Vagina (tissue), 2 donors: ENCODE results near the gene GCSAM. TPM values are rescaled to one million over a fixed set of nuclear protein-coding genes. Genes with fewer than 3 reads are reported as not detected.

Source experiments
- DNase-seq, 2 donors: peaks; one replicate each; pipeline ENCODE4 v3.0.0-alpha.2; 2017; ENCODE audit errors: extremely low spot score in 2 of 2
- H3K27ac ChIP-seq: fragments of 200-600 bp; sonication (generic); one replicate; pipeline ENCODE4 v1.5.1; 2019
- H3K27me3 ChIP-seq: fragments of 200-600 bp; sonication (generic); one replicate; pipeline ENCODE4 v1.5.1; 2019
- H3K36me3 ChIP-seq, 2 donors: fragments of 200-600 bp; sonication (generic); one replicate each; pipeline ENCODE4 v1.5.1; 2017 to 2019
- H3K4me1 ChIP-seq: fragments of 200-600 bp; sonication (generic); one replicate; pipeline ENCODE4 v1.5.1; 2019
- H3K4me3 ChIP-seq, 2 donors: fragments of 200-600 bp; sonication (generic); 1 replicate in 1 of 2; 2 replicates in 1 of 2; pipeline ENCODE4 v1.5.1; 2016 to 2019
- H3K9me3 ChIP-seq: fragments of 200-600 bp; sonication (generic); one replicate; pipeline ENCODE4 v1.5.1; 2019
- POLR2A ChIP-seq, 2 donors: fragments of 450-650 bp; IDR thresholded peaks; one replicate each; pipeline ENCODE4 v1.6.1; 2017; ENCODE audit warnings: antibody characterized with exemption in 2 of 2, mild to moderate bottlenecking in 2 of 2, moderate library complexity in 2 of 2
- POLR2AphosphoS5 ChIP-seq, 2 donors: sonication (generic); formaldehyde crosslinking; IDR thresholded peaks; one replicate each; pipeline ENCODE4 v1.9.0; 2017; ENCODE audit warnings: antibody characterized with exemption in 2 of 2, mild to moderate bottlenecking in 2 of 2, low read depth in 1 of 2; ENCODE audit not compliant: insufficient read depth in 1 of 2
- intact Hi-C: fragments of 100-400 bp; cut with DNase I; formaldehyde crosslinking; loops from one replicate; pipeline ENCODE4 v1.15.1; 2023
- total RNA-seq: library from RNA; depleted of rRNA; stranded (reverse); fragments of >200 nt; gene quantifications from one replicate; pipeline ENCODE4 v1.2.3, GENCODE V29; 2016
- TF ChIP-seq, protein P1 (sequence below), 3 experiments: fragments of 450-650 bp in 2 of 3; fragments of 200-600 bp in 1 of 3; sonication (generic) in 1 of 3; IDR thresholded peaks; one replicate each; pipeline ENCODE4 v1.5.1; 2017 to 2019; ENCODE audit warnings: antibody characterized with exemption in 3 of 3, mild to moderate bottlenecking in 2 of 3, moderate library complexity in 2 of 3

GCSAM gene, protein sequence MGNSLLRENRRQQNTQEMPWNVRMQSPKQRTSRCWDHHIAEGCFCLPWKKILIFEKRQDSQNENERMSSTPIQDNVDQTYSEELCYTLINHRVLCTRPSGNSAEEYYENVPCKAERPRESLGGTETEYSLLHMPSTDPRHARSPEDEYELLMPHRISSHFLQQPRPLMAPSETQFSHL
- 1.5 TPM for total RNA-seq

DNA sequence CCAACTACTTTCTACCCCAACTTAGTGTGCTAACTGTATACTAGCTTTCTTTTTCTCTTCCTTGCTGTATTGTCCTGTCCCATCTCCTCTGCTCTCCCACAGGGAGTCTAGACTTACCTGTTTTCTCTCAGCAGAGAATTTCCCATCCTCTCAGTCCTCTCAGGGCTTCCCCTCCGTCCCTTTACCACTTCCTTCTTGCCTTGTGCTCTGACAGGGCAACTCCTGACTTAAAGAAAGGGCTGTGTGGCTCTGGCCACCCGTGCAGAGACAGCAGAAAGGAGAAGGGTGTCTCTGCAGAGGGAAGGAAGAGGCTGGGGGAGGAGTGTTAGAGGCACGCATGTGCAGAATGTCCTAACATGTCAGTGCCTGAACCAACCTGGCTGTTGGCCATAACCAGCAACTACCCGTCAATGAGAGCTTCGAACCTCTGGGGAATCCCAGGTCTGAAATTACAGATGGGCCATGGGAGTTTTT is at the start of gene GCSAM:
TSS of gene GCSAM (minus strand) at position 274 of the 474 bp plus-strand sequence. CDS start at position 146, 128 bp downstream.
- DNase-seq, result no peak
- Histone ChIP-seq H3K36me3 (no peaks in the 10 kb centered on the region), H3K4me3 (no peak within 1 kb of the TSS), H3K27ac (no peak within 1 kb of the TSS), H3K9me3 (no peaks in the 10 kb centered on the region), H3K27me3 (no peaks in the 10 kb centered on the region), H3K4me1 (no peaks in the 10 kb centered on the region)
- TF ChIP-seq POLR2AphosphoS5 (IDR thresholded peaks at IDR 0.05; ENCODE audit: insufficient read depth in 1 of 2, low read depth in 1 of 2) (no peak), POLR2A (IDR thresholded peaks at IDR 0.05) (no peak)
- TF ChIP-seq, protein P1, sequence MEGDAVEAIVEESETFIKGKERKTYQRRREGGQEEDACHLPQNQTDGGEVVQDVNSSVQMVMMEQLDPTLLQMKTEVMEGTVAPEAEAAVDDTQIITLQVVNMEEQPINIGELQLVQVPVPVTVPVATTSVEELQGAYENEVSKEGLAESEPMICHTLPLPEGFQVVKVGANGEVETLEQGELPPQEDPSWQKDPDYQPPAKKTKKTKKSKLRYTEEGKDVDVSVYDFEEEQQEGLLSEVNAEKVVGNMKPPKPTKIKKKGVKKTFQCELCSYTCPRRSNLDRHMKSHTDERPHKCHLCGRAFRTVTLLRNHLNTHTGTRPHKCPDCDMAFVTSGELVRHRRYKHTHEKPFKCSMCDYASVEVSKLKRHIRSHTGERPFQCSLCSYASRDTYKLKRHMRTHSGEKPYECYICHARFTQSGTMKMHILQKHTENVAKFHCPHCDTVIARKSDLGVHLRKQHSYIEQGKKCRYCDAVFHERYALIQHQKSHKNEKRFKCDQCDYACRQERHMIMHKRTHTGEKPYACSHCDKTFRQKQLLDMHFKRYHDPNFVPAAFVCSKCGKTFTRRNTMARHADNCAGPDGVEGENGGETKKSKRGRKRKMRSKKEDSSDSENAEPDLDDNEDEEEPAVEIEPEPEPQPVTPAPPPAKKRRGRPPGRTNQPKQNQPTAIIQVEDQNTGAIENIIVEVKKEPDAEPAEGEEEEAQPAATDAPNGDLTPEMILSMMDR (IDR thresholded peaks at IDR 0.05), result no peak
- intact Hi-C loops, result no loop called here

DNA sequence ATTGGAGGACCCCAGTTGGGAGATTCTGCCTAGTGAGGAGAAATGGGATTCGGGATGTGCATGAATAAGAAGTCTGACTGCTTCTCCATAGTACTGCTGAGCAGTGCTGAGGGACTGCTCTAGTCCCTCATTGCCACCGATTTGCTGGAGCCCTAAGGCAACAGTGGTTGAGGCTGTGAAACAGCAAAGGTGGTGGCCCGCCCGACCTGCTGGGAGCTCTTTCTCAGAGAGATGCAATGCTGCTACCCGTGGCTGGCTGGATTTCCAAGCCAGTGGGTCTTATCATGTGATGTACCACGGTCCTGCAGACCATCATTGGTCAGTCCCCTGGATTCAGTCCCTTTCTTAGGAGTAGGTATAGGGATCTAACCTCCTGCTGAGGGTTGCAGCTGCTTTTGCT is 42.6 kb upstream of the GCSAM start:
- TF ChIP-seq POLR2A (IDR thresholded peaks at IDR 0.05) (no peak), POLR2AphosphoS5 (IDR thresholded peaks at IDR 0.05; ENCODE audit: insufficient read depth in 1 of 2, low read depth in 1 of 2) (no peak)
- TF ChIP-seq, protein P1 (IDR thresholded peaks at IDR 0.05), result no peak
- Histone ChIP-seq H3K9me3 (no peaks in the 10 kb centered on the region), H3K27ac (no peak overlapping the region), H3K4me3 (no peak overlapping the region), H3K4me1 (no peaks in the 10 kb centered on the region), H3K36me3 (no peaks in the 10 kb centered on the region), H3K27me3 (no peaks in the 10 kb centered on the region)
- DNase-seq, result no peak
- intact Hi-C loops, result no loop called here

DNA sequence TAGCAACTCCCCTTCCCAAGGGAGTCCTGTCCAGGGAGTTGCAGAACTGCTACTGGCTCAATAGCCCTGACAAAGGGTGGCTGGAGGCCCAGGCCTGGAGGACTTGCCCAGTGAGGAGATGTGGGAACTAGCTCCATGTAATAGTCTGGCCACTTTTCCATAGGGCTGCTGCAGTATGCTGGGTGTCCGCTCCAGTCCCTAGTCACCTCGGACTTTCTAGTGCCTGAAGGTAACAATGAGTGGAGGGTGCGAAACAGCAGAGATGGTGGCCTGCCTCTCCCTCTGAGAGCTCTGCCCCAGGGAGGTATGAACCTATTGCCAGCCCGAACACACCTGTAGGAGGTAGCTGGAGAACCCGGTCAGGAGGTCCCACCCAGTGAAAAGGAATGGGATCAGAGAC is 42.0 kb upstream of the GCSAM start:
- H3K4me1 ChIP-seq, result no peaks in the 10 kb centered on the region
- TF ChIP-seq POLR2A (IDR thresholded peaks at IDR 0.05) (no peak), POLR2AphosphoS5 (IDR thresholded peaks at IDR 0.05; ENCODE audit: insufficient read depth in 1 of 2, low read depth in 1 of 2) (no peak)
- TF ChIP-seq, protein P1 (IDR thresholded peaks at IDR 0.05), result no peak
- intact Hi-C loops, result no loop called here
- no peak for DNase-seq
- H3K4me3 ChIP-seq, result no peak overlapping the region
- H3K9me3 ChIP-seq, result no peaks in the 10 kb centered on the region
- H3K36me3 ChIP-seq, result no peaks in the 10 kb centered on the region
- H3K27ac ChIP-seq, result no peak overlapping the region
- no peaks in the 10 kb centered on the region for H3K27me3 ChIP-seq

DNA sequence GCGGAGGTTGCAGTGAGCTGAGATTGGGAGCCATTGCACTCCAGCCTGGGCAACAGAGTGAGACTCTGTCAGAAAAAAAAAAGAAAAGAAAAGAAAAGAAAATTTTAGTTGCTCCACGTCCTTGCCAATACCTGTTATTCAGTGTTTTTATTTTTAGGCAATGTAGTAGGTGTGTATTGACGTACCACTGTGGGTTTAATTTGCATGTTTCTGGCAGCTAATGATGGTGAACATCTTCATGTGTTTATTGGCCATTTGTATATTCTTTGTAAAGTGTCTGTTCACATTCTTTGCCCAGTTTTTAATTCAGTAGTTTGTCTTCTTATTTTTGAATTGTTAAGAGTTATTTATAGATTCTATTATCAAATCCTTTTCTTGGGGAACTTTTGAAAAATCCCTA is 38.1 kb upstream of the GCSAM start:
- H3K9me3 ChIP-seq, result peaks cover 1% of the 10 kb centered on the region
- DNase-seq, result no peak
- no peak for TF ChIP-seq POLR2AphosphoS5 (IDR thresholded peaks at IDR 0.05; ENCODE audit: insufficient read depth in 1 of 2, low read depth in 1 of 2)
- no peaks in the 10 kb centered on the region for H3K27me3 ChIP-seq
- no peak overlapping the region for H3K4me3 ChIP-seq
- no peaks in the 10 kb centered on the region for H3K4me1 ChIP-seq
- H3K27ac ChIP-seq, result no peak overlapping the region
- intact Hi-C loops, result no loop called here
- H3K36me3 ChIP-seq, result no peaks in the 10 kb centered on the region

DNA sequence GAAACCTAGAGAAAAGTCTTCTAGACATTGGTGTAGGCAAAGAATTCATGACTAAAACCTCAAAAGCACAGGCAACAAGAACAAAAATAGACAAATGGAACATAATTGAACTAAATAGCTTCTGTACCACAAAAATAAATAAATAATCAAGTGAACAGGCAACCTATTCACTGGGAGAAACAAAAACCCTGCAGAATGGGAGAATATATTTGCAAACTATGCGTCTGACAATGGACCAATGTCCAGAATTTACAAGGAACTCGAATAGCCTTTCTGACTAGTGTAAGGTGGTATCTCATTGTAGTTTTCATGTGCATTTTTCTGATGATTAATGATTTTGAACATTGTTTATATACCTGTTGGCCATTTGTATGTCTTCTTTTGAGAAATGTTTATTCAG is 37.0 kb upstream of the GCSAM start:
- Histone ChIP-seq H3K4me3 (no peak overlapping the region), H3K4me1 (no peaks in the 10 kb centered on the region), H3K36me3 (no peaks in the 10 kb centered on the region), H3K27ac (no peak overlapping the region), H3K9me3 (peaks cover 2% of the 10 kb centered on the region), H3K27me3 (no peaks in the 10 kb centered on the region)
- DNase-seq, result no peak
- intact Hi-C loops, result no loop called here
- no peak for TF ChIP-seq POLR2A (IDR thresholded peaks at IDR 0.05)
- TF ChIP-seq, protein P1 (IDR thresholded peaks at IDR 0.05), result no peak
